CD4-positive, alpha-beta memory T cell (primary cell): ENCODE data around the gene ACOXL. TPM values are rescaled to one million over a fixed set of nuclear protein-coding genes. Genes with fewer than 3 reads are reported as not detected.
A peak's percentile ranks its signal among the peaks of the same experiment; 100 is the strongest.

Experiments
- CTCF ChIA-PET: fragments of 350-600 bp; sonication (Branson Sonifier 250); formaldehyde crosslinking; loops from one replicate; lab custom pipeline; 2021; ENCODE audit warnings: inconsistent platforms; ENCODE audit not compliant: partially characterized antibody; lab: Charles Lee
- POLR2A ChIA-PET: fragments of 350-600 bp; sonication (Branson Sonifier 250); formaldehyde crosslinking; loops from one replicate; lab custom pipeline; 2021; ENCODE audit not compliant: partially characterized antibody; lab: Charles Lee
- DNase-seq, 5 donors: peaks; one replicate each; pipeline versions ENCODE4 v3.0.0 to v3.0.0-alpha.2; 2020 to 2022; ENCODE audit warnings: mixed read lengths in 1 of 5
- H3K27ac ChIP-seq: one replicate; pipeline ENCODE4 v1.7.0; 2013; ENCODE audit warnings: low read depth, low read length
- H3K27me3 ChIP-seq: 2 replicates; pipeline ENCODE4 v1.7.0; 2013; ENCODE audit warnings: mild to moderate bottlenecking, low read length, moderate library complexity; ENCODE audit not compliant: insufficient read depth
- H3K36me3 ChIP-seq: 2 replicates; pipeline ENCODE4 v1.7.0; 2013; ENCODE audit warnings: mild to moderate bottlenecking, low read length, moderate library complexity; ENCODE audit not compliant: insufficient read depth
- H3K4me1 ChIP-seq: 2 replicates; pipeline ENCODE4 v1.7.0; 2013; ENCODE audit warnings: mild to moderate bottlenecking, low read length, moderate library complexity; ENCODE audit not compliant: insufficient read depth
- H3K4me3 ChIP-seq, 2 donors: one replicate each; pipeline ENCODE4 v1.7.0; 2013; ENCODE audit warnings: low read length in 2 of 2, mild to moderate bottlenecking in 1 of 2
- H3K9me3 ChIP-seq, 2 donors: one replicate each; pipeline ENCODE4 v1.7.0; 2013; ENCODE audit warnings: low read length in 2 of 2, control low read depth in 1 of 2; ENCODE audit not compliant: control insufficient read depth in 1 of 2
- H3K27ac Mint-ChIP-seq, 7 donors: one replicate each; pipeline ENCODE4 v1.8.0; 2020 to 2021; ENCODE audit warnings: mixed read lengths in 7 of 7, mild to moderate bottlenecking in 6 of 7, inconsistent platforms in 3 of 7, moderate library complexity in 3 of 7
- H3K27me3 Mint-ChIP-seq, 2 donors: one replicate each; pipeline ENCODE4 v1.8.0; 2020 to 2021; ENCODE audit warnings: mixed read lengths in 2 of 2
- H3K36me3 Mint-ChIP-seq, 2 donors: one replicate each; pipeline ENCODE4 v1.8.0; 2020 to 2021; ENCODE audit warnings: mixed read lengths in 2 of 2, inconsistent platforms in 1 of 2, mild to moderate bottlenecking in 1 of 2
- H3K4me1 Mint-ChIP-seq, 4 donors: one replicate each; pipeline ENCODE4 v1.8.0; 2020 to 2021; ENCODE audit warnings: mixed read lengths in 4 of 4, mild to moderate bottlenecking in 1 of 4
- H3K4me3 Mint-ChIP-seq, 8 donors: one replicate each; pipeline ENCODE4 v1.8.0; 2020 to 2021; ENCODE audit warnings: mixed read lengths in 8 of 8, mild to moderate bottlenecking in 7 of 8, moderate library complexity in 6 of 8, inconsistent platforms in 3 of 8
- H3K9me3 Mint-ChIP-seq, 8 donors: one replicate each; pipeline ENCODE4 v1.8.0; 2020 to 2021; ENCODE audit warnings: mixed read lengths in 8 of 8, mild to moderate bottlenecking in 5 of 8, inconsistent platforms in 3 of 8, moderate library complexity in 1 of 8
- intact Hi-C: fragments of 100-400 bp; cut with micrococcal nuclease; formaldehyde crosslinking; loops from one replicate; pipeline ENCODE4 v1.15.1; 2023
- polyA plus RNA-seq, 2 donors: library from polyadenylated mRNA; unstranded; fragments of 300-500 nt; fragmentation: Illumina TruSeq; gene quantifications; one replicate each; pipeline ENCODE4 v1.2.3, GENCODE V29; 2021
- total RNA-seq, 2 experiments: library from RNA; stranded (reverse); gene quantifications; one replicate each; pipeline ENCODE4 v1.2.3, GENCODE V29; 2021

The ACOXL gene
- total and polyA plus RNA-seq, 4 experiments from 2014 or later, result not detected

GRCh38 chr2:110794390-110794789 is 62.0 kb downstream of the ACOXL start:
- H3K4me1 Mint-ChIP-seq, result no peaks in the 10 kb centered on the region
- no peak for DNase-seq
- no peak overlapping the region for H3K4me3 Mint-ChIP-seq
- H3K27ac Mint-ChIP-seq, result no peak overlapping the region
- H3K9me3 Mint-ChIP-seq, result peaks cover 0 to 1% (median 0%) of the 10 kb centered on the region in 8 donors
- H3K4me3 ChIP-seq, result no peak overlapping the region
- no peaks in the 10 kb centered on the region for H3K36me3 Mint-ChIP-seq
- intact Hi-C loops, result no loop called here
- H3K9me3 ChIP-seq, result no peaks in the 10 kb centered on the region
- POLR2A ChIA-PET, result no interaction called here
- CTCF ChIA-PET, result no interaction called here
- H3K4me1 ChIP-seq, result no peaks in the 10 kb centered on the region
- H3K36me3 ChIP-seq, result no peaks in the 10 kb centered on the region
- no peak overlapping the region for H3K27ac ChIP-seq
- H3K27me3 ChIP-seq, result no peaks in the 10 kb centered on the region
- peaks cover 29 to 36% of the 10 kb centered on the region in 2 donors for H3K27me3 Mint-ChIP-seq

GRCh38 chr2:110794951-110795350 is 62.6 kb downstream of the ACOXL start:
- intact Hi-C loops, result no loop called here
- Mint-ChIP-seq H3K27me3 (peaks cover 29 to 36% of the 10 kb centered on the region in 2 donors), H3K27ac (no peak overlapping the region), H3K9me3 (peaks cover 0 to 1% (median 0%) of the 10 kb centered on the region in 8 donors), H3K36me3 (no peaks in the 10 kb centered on the region), H3K4me1 (no peaks in the 10 kb centered on the region), H3K4me3 (no peak overlapping the region)
- no peaks in the 10 kb centered on the region for H3K4me1 ChIP-seq
- no peak overlapping the region for H3K4me3 ChIP-seq
- H3K27me3 ChIP-seq, result no peaks in the 10 kb centered on the region
- no peaks in the 10 kb centered on the region for H3K9me3 ChIP-seq
- POLR2A ChIA-PET, result no interaction called here
- CTCF ChIA-PET, result no interaction called here
- H3K27ac ChIP-seq, result no peak overlapping the region
- H3K36me3 ChIP-seq, result no peaks in the 10 kb centered on the region
- DNase-seq, result no peak

GRCh38 chr2:110796716-110797301 is 64.4 kb downstream of the ACOXL start:
- peaks cover 28 to 30% of the 10 kb centered on the region in 2 donors for H3K27me3 Mint-ChIP-seq
- no peak overlapping the region for H3K4me3 ChIP-seq
- H3K4me3 Mint-ChIP-seq, result no peak overlapping the region
- ChIA-PET CTCF (no interaction called here), POLR2A (no interaction called here)
- no peaks in the 10 kb centered on the region for H3K9me3 ChIP-seq
- intact Hi-C loops, result no loop called here
- DNase-seq, result no peak
- H3K27ac ChIP-seq, result no peak overlapping the region
- no peaks in the 10 kb centered on the region for H3K36me3 ChIP-seq
- peaks cover 0 to 2% (median 0%) of the 10 kb centered on the region in 8 donors for H3K9me3 Mint-ChIP-seq
- no peaks in the 10 kb centered on the region for H3K4me1 ChIP-seq
- no peak overlapping the region for H3K27ac Mint-ChIP-seq
- H3K36me3 Mint-ChIP-seq, result no peaks in the 10 kb centered on the region
- no peaks in the 10 kb centered on the region for H3K4me1 Mint-ChIP-seq
- H3K27me3 ChIP-seq, result no peaks in the 10 kb centered on the region

GRCh38 chr2:110799376-110799775 is 67.0 kb downstream of the ACOXL start:
- Mint-ChIP-seq H3K36me3 (no peaks in the 10 kb centered on the region), H3K9me3 (peaks cover 0 to 3% (median under 1%) of the 10 kb centered on the region in 8 donors), H3K27ac (no peak overlapping the region), H3K4me3 (no peak overlapping the region), H3K27me3 (peaks cover 18 to 23% of the 10 kb centered on the region in 2 donors), H3K4me1 (peaks cover 1 to 3% (median 1%) of the 10 kb centered on the region in 4 donors)
- DNase-seq, result no peak
- H3K27me3 ChIP-seq, result no peaks in the 10 kb centered on the region
- H3K4me3 ChIP-seq, result no peak overlapping the region
- no peaks in the 10 kb centered on the region for H3K9me3 ChIP-seq
- CTCF ChIA-PET, result no interaction called here
- POLR2A ChIA-PET, result no interaction called here
- intact Hi-C loops, result no loop called here
- H3K36me3 ChIP-seq, result no peaks in the 10 kb centered on the region
- H3K4me1 ChIP-seq, result no peaks in the 10 kb centered on the region
- H3K27ac ChIP-seq, result no peak overlapping the region

- Mint-ChIP-seq H3K4me1 (peaks cover 9 to 15% (median 12%) of the 10 kb centered on the region in 4 donors), H3K27ac (no peak overlapping the region), H3K4me3 (no peak overlapping the region), H3K27me3 (peaks cover 10 to 21% of the 10 kb centered on the region in 2 donors), H3K36me3 (no peaks in the 10 kb centered on the region), H3K9me3 (peaks cover 0 to 8% (median 2%) of the 10 kb centered on the region in 8 donors)
- ChIA-PET POLR2A (no interaction called here), CTCF (no interaction called here)
- H3K27ac ChIP-seq, result no peak overlapping the region
- peaks cover 13% of the 10 kb centered on the region for H3K4me1 ChIP-seq
- intact Hi-C loops, result no loop called here
- no peaks in the 10 kb centered on the region for H3K36me3 ChIP-seq
- no peak for DNase-seq
- no peaks in the 10 kb centered on the region for H3K9me3 ChIP-seq
- H3K27me3 ChIP-seq, result no peaks in the 10 kb centered on the region
- H3K4me3 ChIP-seq, result no peak overlapping the region
Observed at GRCh38 chr2:110800611-110801402, 68.4 kb downstream of the ACOXL start.

- Mint-ChIP-seq H3K4me3 (no peak overlapping the region), H3K36me3 (no peaks in the 10 kb centered on the region), H3K4me1 (peaks cover 9 to 15% (median 12%) of the 10 kb centered on the region in 4 donors), H3K9me3 (peaks cover 0 to 8% (median 2%) of the 10 kb centered on the region in 8 donors), H3K27ac (no peak overlapping the region), H3K27me3 (peaks cover 8 to 12% of the 10 kb centered on the region in 2 donors)
- Histone ChIP-seq H3K9me3 (no peaks in the 10 kb centered on the region), H3K27me3 (no peaks in the 10 kb centered on the region), H3K4me3 (no peak overlapping the region), H3K27ac (no peak overlapping the region), H3K36me3 (no peaks in the 10 kb centered on the region), H3K4me1 (peaks cover 15% of the 10 kb centered on the region)
- DNase-seq, result no peak
- intact Hi-C loops, result no loop called here
- CTCF ChIA-PET, result no interaction called here
- POLR2A ChIA-PET, result no interaction called here
Observed at GRCh38 chr2:110802208-110802932, 70.0 kb downstream of the ACOXL start.

GRCh38 chr2:110804433-110804832 is 72.1 kb downstream of the ACOXL start:
- Histone ChIP-seq H3K27ac (no peak overlapping the region), H3K9me3 (no peaks in the 10 kb centered on the region), H3K36me3 (no peaks in the 10 kb centered on the region), H3K4me1 (peaks cover 15% of the 10 kb centered on the region), H3K27me3 (no peaks in the 10 kb centered on the region), H3K4me3 (no peak overlapping the region)
- Mint-ChIP-seq H3K27me3 (peaks cover 7 to 8% of the 10 kb centered on the region in 2 donors), H3K4me1 (peaks cover 9 to 18% (median 13%) of the 10 kb centered on the region in 4 donors), H3K27ac (no peak overlapping the region), H3K9me3 (peaks cover 0 to 8% (median 1%) of the 10 kb centered on the region in 8 donors), H3K36me3 (no peaks in the 10 kb centered on the region), H3K4me3 (peak overlapping the region in 1 of 8 donors; percentile 17)
- ChIA-PET CTCF (no interaction called here), POLR2A (no interaction called here)
- intact Hi-C loops, result no loop called here
- no peak for DNase-seq
